Neural progenitor cell (in vitro differentiated cells): ENCODE data around the gene LRBA. TPM values are rescaled to one million over a fixed set of nuclear protein-coding genes. Genes with fewer than 3 reads are reported as not detected.

Experiments used
- DNase-seq: peaks from one replicate; pipeline ENCODE4 v3.0.0-alpha.2; 2016; ENCODE audit warnings: low spot score
- H2AFZ ChIP-seq: fragments of 200-600 bp; sonication (generic); replicated peaks from 2 replicates; pipeline ENCODE4 v1.6.1; 2016; ENCODE audit warnings: antibody characterized with exemption
- H3F3A ChIP-seq: fragments of 200-600 bp; sonication (generic); 2 replicates; pipeline ENCODE4 v1.6.1; 2016; ENCODE audit warnings: antibody characterized with exemption, low read depth
- H3K27ac ChIP-seq: fragments of 200-600 bp; sonication (generic); 2 replicates; pipeline ENCODE4 v1.5.1; 2016; ENCODE audit warnings: mild to moderate bottlenecking
- H3K27me3 ChIP-seq: fragments of 200-600 bp; sonication (generic); 2 replicates; pipeline ENCODE4 v1.6.1; 2016; ENCODE audit warnings: mild to moderate bottlenecking, moderate library complexity
- H3K36me3 ChIP-seq: fragments of 200-600 bp; sonication (generic); 2 replicates; pipeline ENCODE4 v1.5.1; 2016
- H3K4me1 ChIP-seq: fragments of 200-600 bp; sonication (generic); 2 replicates; pipeline ENCODE4 v1.6.1; 2016; ENCODE audit warnings: mixed run types
- H3K4me2 ChIP-seq: fragments of 200-600 bp; sonication (generic); 2 replicates; pipeline ENCODE4 v1.6.1; 2016
- H3K4me3 ChIP-seq: fragments of 200-600 bp; sonication (generic); 2 replicates; pipeline ENCODE4 v1.5.1; 2016
- H3K79me2 ChIP-seq: fragments of 200-600 bp; sonication (generic); 2 replicates; pipeline ENCODE4 v1.6.1; 2016; ENCODE audit warnings: low read depth
- H3K9ac ChIP-seq: fragments of 200-600 bp; sonication (generic); 2 replicates; pipeline ENCODE4 v1.6.1; 2016
- H3K9me3 ChIP-seq: fragments of 200-600 bp; sonication (generic); 2 replicates; pipeline ENCODE4 v1.5.1; 2016; ENCODE audit warnings: low read depth
- H4K20me1 ChIP-seq: fragments of 200-600 bp; sonication (generic); 2 replicates; pipeline ENCODE4 v1.6.1; 2016; ENCODE audit warnings: low read depth
- H3K27ac Mint-ChIP-seq: 3 replicates; pipeline ENCODE4 v1.8.0; 2021; ENCODE audit warnings: mixed read lengths
- H3K27me3 Mint-ChIP-seq: 2 replicates; pipeline ENCODE4 v1.8.0; 2022; ENCODE audit warnings: low read depth, mild to moderate bottlenecking, inconsistent platforms, moderate library complexity, mixed read lengths; ENCODE audit not compliant: insufficient read depth
- H3K36me3 Mint-ChIP-seq: 3 replicates; pipeline ENCODE4 v1.8.0; 2021; ENCODE audit warnings: mixed read lengths
- H3K4me1 Mint-ChIP-seq: 3 replicates; pipeline ENCODE4 v1.8.0; 2021; ENCODE audit warnings: mixed read lengths
- H3K4me3 Mint-ChIP-seq: 3 replicates; pipeline ENCODE4 v1.8.0; 2021; ENCODE audit warnings: mild to moderate bottlenecking, moderate library complexity, mixed read lengths
- H3K9me3 Mint-ChIP-seq: 3 replicates; pipeline ENCODE4 v1.8.0; 2020; ENCODE audit warnings: mixed read lengths
- CTCF ChIP-seq: fragments of 200-600 bp; sonication (generic); IDR thresholded peaks from 2 replicates; pipeline ENCODE4 v1.5.1; 2017; ENCODE audit warnings: antibody characterized with exemption, mild to moderate bottlenecking
- EZH2 ChIP-seq: fragments of 200-600 bp; sonication (generic); IDR thresholded peaks from 2 replicates; pipeline ENCODE4 v1.6.1; 2017; ENCODE audit warnings: antibody characterized with exemption, mild to moderate bottlenecking, moderate library complexity
- EZH2phosphoT487 ChIP-seq: fragments of 200-600 bp; sonication (generic); IDR thresholded peaks from 2 replicates; pipeline ENCODE4 v1.6.1; 2017; ENCODE audit warnings: antibody characterized with exemption
- total RNA-seq: library from RNA; depleted of rRNA; stranded (reverse); fragments of >200 nt; gene quantifications from 2 replicates; pipeline ENCODE4 v1.2.3, GENCODE V29; 2015; ENCODE audit warnings: low replicate concordance

LRBA gene
- total RNA-seq, 1 donor from 2014 or later: 111 TPM

- Mint-ChIP-seq H3K27ac (no peak overlapping the region), H3K9me3 (peaks cover 4% of the 10 kb centered on the region), H3K4me1 (no peaks in the 10 kb centered on the region), H3K4me3 (no peak overlapping the region), H3K36me3 (no peaks in the 10 kb centered on the region), H3K27me3 (no peaks in the 10 kb centered on the region)
- no peak overlapping the region for H3K4me2 ChIP-seq
- no peaks in the 10 kb centered on the region for H3K9me3 ChIP-seq
- DNase-seq: no peak
- TF ChIP-seq EZH2 (no peak), CTCF (no peak), EZH2phosphoT487 (no peak)
- H2AFZ ChIP-seq: no peak overlapping the region
- no peaks in the 10 kb centered on the region for H3K79me2 ChIP-seq
- H3K4me3 ChIP-seq: no peak overlapping the region
- no peak overlapping the region for H3K9ac ChIP-seq
- H3K27me3 ChIP-seq: no peaks in the 10 kb centered on the region
- peaks cover 2% of the 10 kb centered on the region for H3K4me1 ChIP-seq
- no peak overlapping the region for H3K27ac ChIP-seq
- no peaks in the 10 kb centered on the region for H3K36me3 ChIP-seq
- H4K20me1 ChIP-seq: no peaks in the 10 kb centered on the region
- peaks cover 3% of the 10 kb centered on the region for H3F3A ChIP-seq
Observed at GRCh38 chr4:150656891-150657290, 358.2 kb downstream of the LRBA start.

- no peaks in the 10 kb centered on the region for H3K36me3 Mint-ChIP-seq
Observed at GRCh38 chr4:150650751-150651150, 364.3 kb downstream of the LRBA start.

GRCh38 chr4:150648123-150648522, 367.0 kb downstream of the LRBA start:
- Histone ChIP-seq H2AFZ (no peak overlapping the region), H4K20me1 (no peaks in the 10 kb centered on the region), H3K9ac (no peak overlapping the region), H3F3A (no peaks in the 10 kb centered on the region), H3K79me2 (no peaks in the 10 kb centered on the region), H3K27me3 (no peaks in the 10 kb centered on the region), H3K9me3 (no peaks in the 10 kb centered on the region), H3K4me2 (no peak overlapping the region), H3K4me1 (no peaks in the 10 kb centered on the region), H3K27ac (no peak overlapping the region), H3K36me3 (no peaks in the 10 kb centered on the region), H3K4me3 (no peak overlapping the region)
- DNase-seq: no peak
- Mint-ChIP-seq H3K27me3 (no peaks in the 10 kb centered on the region), H3K36me3 (no peaks in the 10 kb centered on the region), H3K9me3 (no peaks in the 10 kb centered on the region), H3K27ac (no peak overlapping the region), H3K4me1 (no peaks in the 10 kb centered on the region), H3K4me3 (no peak overlapping the region)
- TF ChIP-seq EZH2phosphoT487: no peak
- TF ChIP-seq EZH2: no peak
- no peak for TF ChIP-seq CTCF

More at GRCh38 chr4:150650751-150651150, 364.3 kb downstream of the LRBA start:
- Mint-ChIP-seq H3K9me3 (no peaks in the 10 kb centered on the region), H3K27ac (no peak overlapping the region), H3K27me3 (no peaks in the 10 kb centered on the region), H3K4me1 (no peaks in the 10 kb centered on the region), H3K4me3 (no peak overlapping the region)
- Histone ChIP-seq H3K4me1 (no peaks in the 10 kb centered on the region), H3K79me2 (no peaks in the 10 kb centered on the region), H2AFZ (no peak overlapping the region), H3F3A (no peaks in the 10 kb centered on the region), H4K20me1 (no peaks in the 10 kb centered on the region), H3K27ac (no peak overlapping the region), H3K4me2 (no peak overlapping the region), H3K9ac (no peak overlapping the region), H3K4me3 (no peak overlapping the region), H3K36me3 (no peaks in the 10 kb centered on the region), H3K9me3 (no peaks in the 10 kb centered on the region), H3K27me3 (no peaks in the 10 kb centered on the region)
- DNase-seq: no peak
- TF ChIP-seq EZH2: no peak
- TF ChIP-seq EZH2phosphoT487: no peak
- TF ChIP-seq CTCF: no peak
